Adipose tissue (tissue), 3 donors: ENCODE data around the gene STEAP4. TPM values are rescaled to one million over a fixed set of nuclear protein-coding genes. Genes with fewer than 3 reads are reported as not detected.

Source experiments
- H3K27ac ChIP-seq: one replicate; pipeline ENCODE4 v1.5.1; 2013; ENCODE audit warnings: low read depth, low read length
- WGBS, 3 donors: extraction: QIAGEN DNeasy Blood & Tissue Kit; methylation state at CpG; one replicate each; pipeline ENCODE4 v1.1.7; 2013; 5-methylcytosine and 5-hydroxymethylcytosine counted together
- polyA plus RNA-seq, 3 donors: library from polyadenylated mRNA; stranded (reverse); fragments of 200-250 nt; gene quantifications; one replicate each; pipeline ENCODE4 v1.2.3, GENCODE V29; 2013
- donor health status: healthy with polysubstance abuse.
- donor health status: Bipolar disorder and iron deficiency.
- donor health status: healthy.

STEAP4 gene
- polyA plus RNA-seq, result 10 to 100 TPM in 2 of 3 donors, 1 to 10 TPM in 1; 8.4 to 60.6 (median 24.2) TPM

DNA sequence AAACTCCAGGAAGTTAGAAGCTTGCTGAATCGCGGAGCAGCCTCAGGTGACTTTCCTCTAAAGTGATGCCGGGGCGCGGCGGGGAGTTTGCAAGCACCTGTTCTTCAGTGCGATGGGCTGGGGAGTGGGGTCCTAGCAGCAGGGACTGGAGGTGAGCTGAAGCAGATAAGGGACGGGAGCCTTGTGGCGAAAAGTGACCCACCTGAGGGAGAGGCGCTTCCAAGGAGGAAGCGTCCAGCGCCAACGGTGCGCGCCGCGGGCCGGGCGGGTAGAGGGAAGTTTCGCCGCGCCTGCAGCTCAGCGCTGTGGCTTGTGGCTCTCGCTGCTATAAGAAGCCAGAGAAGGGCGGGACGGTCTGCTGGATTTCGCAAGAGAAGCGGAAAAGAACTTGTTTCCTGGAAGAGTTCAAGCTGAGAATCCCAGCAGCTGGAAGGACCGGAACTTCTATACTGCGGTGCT lies at the start of gene STEAP4:
TSS of gene STEAP4 (minus strand) at position 305 of the 459 bp plus-strand sequence. CDS start 22,625 bp downstream, outside the sequence.
- 2 to 5% (median 5%) methylated on average over 30 of the region's 30 CpGs for WGBS, 3 donors

DNA sequence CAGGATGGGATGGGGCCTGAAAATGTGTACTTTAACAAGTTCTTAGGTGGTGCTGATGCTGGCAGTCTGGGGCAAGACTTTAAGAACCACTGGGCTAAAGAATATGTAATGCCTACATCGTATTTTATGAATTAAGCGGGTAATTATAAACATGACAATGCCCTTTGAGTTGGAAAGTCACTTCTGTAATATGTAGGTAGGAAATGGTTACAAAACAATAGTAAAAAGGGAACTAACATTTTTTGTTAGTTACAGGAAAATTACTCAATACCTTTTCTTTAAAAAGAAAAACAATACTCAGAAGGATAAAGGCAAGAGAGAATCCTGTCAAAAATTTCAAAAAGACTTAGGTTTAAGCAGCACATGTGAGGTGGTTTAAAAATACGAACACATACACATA lies 48.3 kb upstream of the STEAP4 start:
- WGBS, 3 donors, result 59 to 91% (median 65%) methylated on average over 3 of the region's 3 CpGs
- no peak overlapping the region for H3K27ac ChIP-seq

More for the DNA sequence above, at the start of gene STEAP4:
- peak within 1 kb of the TSS; percentile 40 for H3K27ac ChIP-seq

DNA sequence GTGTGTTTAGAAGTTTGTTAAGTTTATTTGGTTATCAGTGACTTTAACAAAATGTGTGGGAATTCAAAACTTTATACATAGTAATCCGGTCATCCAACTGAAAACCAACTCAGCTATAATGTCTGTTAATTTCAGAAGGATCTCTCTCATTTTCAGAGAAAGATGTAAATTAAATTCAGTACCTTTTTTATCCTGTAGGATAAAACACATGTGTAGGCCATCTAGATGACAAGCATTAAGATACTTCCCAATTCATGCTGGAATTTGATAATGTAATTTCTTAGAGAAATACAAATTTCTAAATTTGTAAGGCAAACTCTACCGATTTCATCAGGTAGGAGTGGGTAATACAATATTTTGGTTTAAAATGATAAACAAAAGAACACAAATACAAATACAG lies 43.4 kb upstream of the STEAP4 start:
- WGBS, 3 donors, result 94 to 96% (median 96%) methylated on average over 2 of the region's 2 CpGs
- H3K27ac ChIP-seq, result no peak overlapping the region

DNA sequence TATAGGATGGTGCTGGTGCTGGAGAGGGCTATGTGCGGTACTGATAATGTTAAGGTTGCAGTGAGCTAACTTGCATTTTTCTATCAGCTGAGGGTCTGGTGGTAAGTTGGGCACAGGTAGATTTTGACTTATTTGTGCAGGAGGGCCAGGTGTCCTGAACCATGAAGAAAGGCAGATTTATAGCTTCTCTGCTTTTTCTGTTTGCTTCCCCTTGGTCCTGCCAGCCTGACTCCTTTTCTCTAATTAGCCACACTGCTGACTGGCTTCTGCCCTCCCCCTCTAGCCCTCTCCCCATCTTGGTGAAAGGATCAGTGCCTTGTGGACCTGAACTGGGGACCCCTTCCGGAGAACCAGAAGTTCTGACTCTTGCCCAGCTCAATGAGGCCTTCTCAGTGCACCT lies 40.8 kb upstream of the STEAP4 start:
- WGBS, 3 donors, result 94 to 100% (median 96%) methylated on average over 2 of the region's 2 CpGs
- H3K27ac ChIP-seq, result no peak overlapping the region

DNA sequence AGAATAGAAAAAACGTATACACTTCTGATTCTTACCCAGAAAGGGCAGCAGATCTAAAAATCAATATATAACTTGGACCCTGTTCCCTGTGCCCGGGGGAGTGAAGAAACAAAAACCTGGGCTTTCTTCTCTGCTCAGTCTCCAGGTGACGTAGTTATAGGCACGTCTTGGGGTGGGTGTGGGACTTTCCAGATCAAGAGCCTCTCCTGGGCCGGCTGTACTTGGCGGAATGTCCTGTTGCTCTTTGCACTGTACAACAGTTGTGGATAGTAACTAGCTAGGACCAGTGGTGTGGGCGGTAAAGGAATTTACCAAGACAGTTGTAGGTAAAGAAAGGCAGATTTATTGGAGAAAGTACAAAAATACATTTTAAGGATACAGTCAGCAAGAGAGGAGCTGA lies 40.4 kb upstream of the STEAP4 start:
- H3K27ac ChIP-seq, result no peak overlapping the region
- WGBS, 3 donors, result 51 to 89% (median 78%) methylated on average over 7 of the region's 7 CpGs

DNA sequence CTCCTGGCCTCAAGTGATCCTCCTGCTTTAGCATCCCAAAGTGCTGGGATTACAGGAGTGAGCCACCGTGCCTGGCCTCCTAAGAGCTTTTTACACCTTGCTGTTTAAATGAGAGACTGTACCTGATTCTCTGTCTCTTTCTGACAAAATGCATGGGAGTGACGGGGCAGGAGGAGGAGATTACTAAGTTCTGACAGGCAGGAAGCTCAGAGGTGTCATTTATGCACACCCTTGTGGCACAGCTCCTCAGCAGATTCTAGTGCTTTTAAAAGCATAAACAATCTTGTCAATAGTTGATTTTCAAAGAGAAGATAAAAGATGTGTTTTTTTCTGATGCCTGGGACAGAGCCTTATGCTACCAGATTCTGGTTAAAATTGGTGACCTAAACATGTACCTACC lies 39.7 kb upstream of the STEAP4 start:
- no peak overlapping the region for H3K27ac ChIP-seq
- 75 to 88% (median 82%) methylated on average over 2 of the region's 2 CpGs for WGBS, 3 donors

DNA sequence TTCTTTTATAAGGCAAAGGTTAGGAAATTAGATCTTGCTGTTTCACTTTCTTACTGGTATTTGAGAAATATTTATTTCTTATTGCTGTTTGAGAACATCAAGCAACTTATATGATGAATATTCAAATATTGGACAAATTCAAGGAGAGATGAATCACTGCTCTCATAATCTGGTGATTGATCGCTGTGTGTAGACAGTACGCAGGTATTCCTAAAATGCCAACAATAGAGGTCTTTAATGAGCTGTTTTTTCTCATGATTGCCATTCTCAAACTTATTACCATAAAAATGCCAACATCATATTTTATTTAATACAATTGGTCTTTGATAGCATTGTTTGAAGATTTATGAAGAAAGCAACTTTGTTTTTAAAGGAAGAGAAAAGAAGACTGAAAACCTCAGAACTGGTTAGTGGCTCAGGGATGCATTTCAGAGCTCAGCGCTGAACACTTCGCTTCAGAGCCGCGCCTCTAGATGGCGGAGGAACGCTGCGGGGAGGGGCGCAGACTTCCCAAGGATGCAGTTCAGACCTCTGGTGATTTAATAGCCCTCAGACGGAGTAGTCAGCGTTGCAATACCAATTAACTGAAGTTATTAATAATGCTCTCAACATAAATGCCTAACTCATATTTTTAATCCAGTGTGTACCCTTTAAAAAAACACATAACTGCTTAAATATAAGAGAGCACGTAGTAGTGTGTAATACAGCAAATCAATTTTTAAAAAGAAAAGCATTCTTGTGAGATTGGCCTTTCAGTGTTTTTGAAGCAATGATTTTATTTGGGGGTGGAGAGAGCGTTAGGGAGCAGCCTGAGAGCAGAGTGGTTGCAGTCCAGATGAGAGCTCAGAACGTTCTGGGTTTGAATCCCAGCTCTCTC lies 38.5 kb upstream of the STEAP4 start:
- H3K27ac ChIP-seq, result no peak overlapping the region
- 23 to 28% (median 24%) methylated on average over 15 of the region's 15 CpGs for WGBS, 3 donors

DNA sequence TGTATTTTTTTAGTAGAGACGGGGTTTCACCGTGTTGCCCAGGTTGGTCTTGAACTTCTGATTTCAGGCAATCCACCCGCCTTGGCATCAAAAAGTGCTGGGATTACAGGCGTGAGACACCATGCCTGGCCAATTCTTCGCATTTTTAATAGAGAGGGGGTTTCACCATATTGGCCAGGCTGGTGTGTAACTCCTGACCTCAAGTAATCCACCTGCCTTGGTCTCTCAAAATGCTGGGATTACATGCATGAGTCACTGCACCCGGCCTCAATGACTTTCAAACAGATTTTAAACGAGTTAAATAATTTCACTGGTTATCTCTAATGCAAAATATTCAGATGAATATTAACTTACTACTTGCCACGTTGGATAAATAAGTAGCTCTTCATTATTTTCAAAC lies 37.6 kb upstream of the STEAP4 start:
- WGBS, 3 donors, result 73 to 87% (median 86%) methylated on average over 8 of the region's 8 CpGs
- H3K27ac ChIP-seq, result no peak overlapping the region

DNA sequence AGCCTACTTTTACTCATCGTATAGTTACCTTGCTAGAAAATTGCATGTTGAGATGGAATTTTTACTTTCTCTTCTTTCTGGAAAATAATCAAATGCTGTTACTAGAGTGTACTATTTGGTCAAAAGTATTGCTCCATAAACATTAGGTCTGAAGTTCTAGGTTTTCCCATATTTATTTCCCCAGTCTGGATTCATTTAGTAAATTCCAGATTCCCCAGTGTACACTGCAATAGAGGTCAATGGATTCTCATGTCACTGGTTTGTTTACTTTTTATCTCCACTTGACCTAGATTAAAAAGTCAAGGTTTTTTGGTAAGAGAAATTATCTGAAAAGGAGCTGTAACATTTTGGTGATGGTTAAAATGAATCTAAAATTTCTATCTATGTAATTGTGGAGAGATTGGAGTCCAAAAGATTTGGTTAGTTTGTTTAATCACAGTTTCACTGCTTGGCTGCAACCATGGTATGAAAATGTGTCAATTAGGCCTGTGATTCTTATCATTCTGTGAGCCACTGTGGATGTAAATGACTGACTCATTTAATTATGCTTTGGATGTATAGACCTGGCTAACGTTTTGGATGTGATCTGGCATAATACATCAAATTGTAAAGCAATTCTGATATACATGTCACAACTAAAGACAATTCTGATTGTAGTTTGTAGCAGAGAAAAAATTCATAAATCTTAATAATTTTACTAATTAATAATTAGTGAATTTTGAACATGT lies 32.7 kb upstream of the STEAP4 start:
- no peak overlapping the region for H3K27ac ChIP-seq
- 49 to 61% (median 59%) methylated on average over 2 of the region's 2 CpGs for WGBS, 3 donors

DNA sequence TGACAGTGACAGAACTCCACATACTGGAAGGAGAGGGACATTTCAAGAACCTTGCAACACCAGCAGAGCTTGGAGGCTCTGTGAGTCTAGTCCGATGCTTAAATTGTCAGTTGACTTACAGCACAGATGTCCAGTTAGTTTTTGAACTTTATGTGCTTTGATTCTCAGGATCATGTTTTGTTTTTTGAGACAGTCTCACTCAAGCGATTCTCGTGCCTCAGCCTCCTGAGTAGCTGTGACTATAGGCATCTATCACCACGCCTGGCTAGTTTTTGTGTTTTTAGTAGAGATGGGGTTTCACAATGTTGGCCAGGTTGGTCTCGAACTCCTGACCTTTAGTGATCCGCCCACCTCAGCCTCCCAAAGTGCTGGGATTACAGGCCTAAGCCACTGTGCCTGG lies 31.8 kb upstream of the STEAP4 start:
- H3K27ac ChIP-seq, result no peak overlapping the region
- 87 to 93% (median 91%) methylated on average over 6 of the region's 6 CpGs for WGBS, 3 donors

DNA sequence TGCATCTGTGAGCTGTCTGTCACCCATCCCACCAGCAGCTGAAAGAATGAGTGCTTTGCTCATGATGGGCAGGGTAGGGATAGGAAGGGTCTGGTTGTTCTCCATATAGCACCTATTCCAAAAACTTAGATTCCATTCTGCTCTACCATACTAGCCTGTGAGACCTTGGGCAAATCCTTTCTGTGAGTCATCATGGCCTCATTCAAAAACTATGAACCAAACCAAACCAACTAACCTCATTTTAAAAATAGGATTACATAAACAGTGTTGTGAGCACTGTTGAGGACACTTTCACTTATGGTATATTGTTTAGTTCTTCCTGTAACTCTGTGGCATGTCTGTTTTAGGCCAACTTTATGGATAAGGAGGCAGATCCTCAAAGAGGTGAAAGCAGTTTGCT lies 30.9 kb upstream of the STEAP4 start:
- H3K27ac ChIP-seq, result no peak overlapping the region

DNA sequence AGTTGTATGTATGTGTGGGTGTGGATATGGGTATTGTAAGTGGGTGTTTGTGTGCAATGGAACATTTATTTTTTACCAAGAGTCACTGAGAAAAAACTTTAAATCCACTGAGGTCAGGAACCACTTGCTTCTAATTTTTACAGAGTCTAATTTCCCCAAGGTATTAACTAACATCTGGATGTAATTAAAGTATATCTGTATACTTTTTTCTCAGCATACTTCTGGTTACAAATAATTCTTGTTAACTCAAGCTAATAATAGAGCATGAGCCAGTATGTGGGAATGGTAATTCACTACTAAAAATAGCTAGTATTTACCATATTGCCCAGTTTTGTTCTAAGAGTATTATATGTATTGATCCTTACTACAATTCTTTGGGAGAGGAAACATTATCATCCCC lies 24.6 kb upstream of the STEAP4 start:
- H3K27ac ChIP-seq, result no peak overlapping the region

DNA sequence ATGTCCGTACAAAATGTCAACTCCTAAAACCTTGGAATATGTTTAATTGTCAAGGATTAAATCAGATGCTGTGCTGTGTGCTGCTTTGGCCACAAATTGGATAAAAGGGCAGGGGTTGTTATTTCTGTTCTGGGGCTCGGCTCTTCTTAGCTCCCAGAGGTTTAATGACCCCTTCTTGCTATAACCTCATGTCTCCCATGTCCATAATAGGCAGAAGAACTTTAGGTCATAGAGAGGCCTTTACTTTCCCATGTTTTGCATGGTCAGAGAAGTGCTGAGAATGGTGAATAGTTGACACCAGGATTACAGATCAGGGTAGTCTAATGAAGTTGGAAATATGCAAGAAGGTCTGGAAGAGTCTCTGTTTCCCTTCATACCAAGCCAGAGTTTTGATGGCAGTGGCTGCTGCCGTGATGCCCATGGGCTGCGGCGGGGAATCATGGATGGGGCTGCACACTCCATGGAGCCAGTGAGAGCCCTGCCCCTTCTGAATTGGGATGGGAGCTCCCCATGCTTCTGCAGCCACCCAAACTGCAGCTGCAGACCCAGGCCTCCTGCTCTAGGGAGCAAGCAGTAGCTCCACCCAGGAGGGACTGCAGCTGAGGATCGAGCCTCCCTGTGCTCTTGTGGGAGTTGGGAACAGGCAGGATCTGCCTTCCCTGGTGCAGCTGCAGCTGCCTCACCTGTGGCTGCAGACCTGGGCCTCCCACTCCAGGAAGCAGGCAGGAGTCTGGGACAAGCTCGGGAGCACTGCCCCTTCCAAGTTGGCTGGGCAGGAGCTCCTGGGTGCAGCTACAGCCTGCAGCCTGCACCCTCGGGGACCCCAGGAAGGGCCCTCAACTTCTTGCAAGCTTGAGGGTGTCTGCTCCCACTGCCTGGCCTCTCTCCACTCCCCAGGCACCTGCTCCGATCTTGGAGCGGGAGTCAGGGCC lies 23.1 kb upstream of the STEAP4 start:
- 75 to 81% (median 80%) methylated on average over 10 of the region's 10 CpGs for WGBS, 3 donors
- no peak overlapping the region for H3K27ac ChIP-seq

DNA sequence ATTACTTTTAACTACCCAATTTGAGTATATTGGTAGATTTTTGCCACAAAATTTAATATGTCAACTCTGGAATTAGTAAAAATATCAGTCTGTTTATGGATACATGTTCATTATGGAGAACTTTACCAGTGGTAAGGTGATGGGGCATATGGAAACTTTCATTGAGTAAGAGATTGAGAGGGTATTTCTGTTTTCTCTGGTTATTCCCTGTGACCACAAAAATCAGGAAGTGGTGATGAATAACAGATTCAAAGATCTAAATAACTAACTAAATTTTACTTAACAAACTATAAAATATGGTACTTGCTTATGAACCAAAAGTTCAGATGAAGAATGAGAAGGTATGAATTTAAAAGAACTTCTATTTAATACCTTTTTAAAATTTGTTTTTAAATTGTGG lies 22.1 kb upstream of the STEAP4 start:
- no peak overlapping the region for H3K27ac ChIP-seq

DNA sequence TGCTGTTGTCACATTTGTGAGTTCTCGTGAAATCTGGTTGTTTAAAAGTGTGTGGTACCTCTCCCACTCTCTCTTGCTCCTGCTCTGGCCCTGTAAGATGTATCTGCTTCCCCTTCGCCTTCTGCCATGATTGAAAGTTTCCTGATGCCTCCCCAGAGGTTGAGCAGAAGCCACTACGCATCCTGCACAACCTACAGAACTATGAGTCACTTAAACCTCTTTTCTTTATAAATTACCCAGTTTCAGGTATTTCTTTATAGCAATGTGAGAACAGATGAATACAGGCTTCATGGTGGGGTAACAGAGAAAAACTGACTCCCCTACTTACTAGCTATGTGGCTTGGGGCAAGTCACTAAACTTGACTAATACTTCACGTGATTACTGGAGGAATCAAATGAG lies 18.0 kb upstream of the STEAP4 start:
- 89 to 94% (median 89%) methylated on average over 4 of the region's 4 CpGs for WGBS, 3 donors
- H3K27ac ChIP-seq, result no peak overlapping the region

DNA sequence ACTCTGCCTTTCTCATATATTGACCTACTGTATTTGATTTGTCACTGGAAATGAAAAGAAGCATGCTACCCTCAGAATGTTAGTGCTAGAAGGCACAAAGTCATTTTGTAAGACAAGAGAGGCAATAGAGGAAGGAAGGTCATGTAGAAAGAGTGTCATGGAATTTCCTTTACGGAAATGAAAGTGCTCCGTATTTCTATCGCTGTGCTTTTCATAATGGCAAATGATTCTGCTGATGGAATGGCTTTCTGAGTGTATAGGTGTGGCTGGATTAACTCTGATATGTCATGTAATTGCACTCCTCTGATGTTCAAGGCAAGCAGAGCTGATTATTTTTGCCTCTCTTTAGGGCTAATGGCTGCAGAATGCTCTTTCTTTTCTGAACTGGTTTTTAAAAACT lies 15.5 kb upstream of the STEAP4 start:
- no peak overlapping the region for H3K27ac ChIP-seq
- 31 to 74% (median 39%) methylated on average over 3 of the region's 3 CpGs for WGBS, 3 donors

DNA sequence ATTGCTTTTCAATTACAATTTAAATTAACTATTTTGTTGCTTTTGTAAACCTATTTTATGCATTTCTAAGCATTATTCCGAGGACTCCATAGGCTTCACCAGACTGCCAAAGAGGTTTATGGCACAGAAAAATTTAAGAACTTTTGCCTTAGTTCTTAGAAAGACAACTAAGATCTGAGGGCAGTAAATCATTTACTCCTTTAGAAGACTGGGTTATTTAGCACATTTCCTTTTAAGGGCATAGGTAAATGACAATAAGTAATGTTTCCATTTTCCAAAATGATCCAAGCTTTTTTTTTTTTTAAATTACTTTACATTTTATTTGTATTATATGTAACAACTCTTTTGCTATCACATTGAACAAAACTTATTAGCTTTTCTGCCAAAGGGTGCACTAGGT lies 15.0 kb upstream of the STEAP4 start:
- H3K27ac ChIP-seq, result no peak overlapping the region
- 91 to 95% (median 92%) methylated on average over 1 of the region's 1 CpG for WGBS, 3 donors

DNA sequence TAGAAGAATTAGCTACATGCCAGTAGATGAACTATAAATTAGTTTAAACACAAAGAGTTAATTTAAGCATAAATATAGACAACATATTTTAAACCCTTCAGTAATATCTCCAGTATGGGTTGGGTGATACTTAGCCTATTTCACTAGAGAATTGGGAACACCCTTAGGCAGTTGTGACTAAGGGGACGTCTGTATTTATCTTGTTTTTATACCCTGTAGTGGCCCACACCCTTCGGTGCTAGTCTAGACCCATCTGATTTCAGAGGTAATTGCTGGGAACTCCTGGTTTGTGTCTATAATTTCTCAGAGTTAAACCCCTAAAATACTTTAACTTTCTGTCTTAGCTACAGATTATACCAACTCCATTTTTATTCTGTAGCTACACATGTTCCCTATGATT lies 11.5 kb upstream of the STEAP4 start:
- 89 to 94% (median 90%) methylated on average over 2 of the region's 2 CpGs for WGBS, 3 donors
- no peak overlapping the region for H3K27ac ChIP-seq

DNA sequence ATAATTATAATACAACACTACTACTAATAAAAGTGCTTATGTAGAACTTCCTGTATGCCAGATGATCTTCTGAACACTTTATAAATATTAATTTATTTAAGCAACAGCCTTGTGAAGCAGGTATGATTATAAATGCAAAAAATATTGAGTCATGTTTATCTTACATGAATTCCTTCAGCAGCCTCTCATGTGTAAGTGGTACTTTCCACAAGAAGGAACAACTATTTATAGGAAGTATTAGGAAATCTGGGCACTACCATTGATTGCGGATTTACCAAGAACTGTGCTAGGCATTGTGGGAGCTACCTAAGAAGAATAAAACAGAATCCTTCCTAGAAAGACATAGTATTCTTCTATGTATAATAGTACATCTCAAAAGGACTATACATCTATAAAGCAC lies 10.7 kb upstream of the STEAP4 start:
- 43 to 81% (median 68%) methylated on average over 1 of the region's 1 CpG for WGBS, 3 donors

More for the DNA sequence above, 10.7 kb upstream of the STEAP4 start:
- H3K27ac ChIP-seq, result no peak overlapping the region
